Thyroid gland (tissue), 4 donors: ENCODE data around the gene CERS5. TPM values are rescaled to one million over a fixed set of nuclear protein-coding genes. Genes with fewer than 3 reads are reported as not detected.

Source experiments
- DNase-seq, 2 donors: peaks; one replicate each; pipeline ENCODE4 v3.0.0-alpha.2; 2019
- H3K27ac ChIP-seq, 3 donors: fragments of 200-600 bp; sonication (generic); 1 replicate in 2 of 3; 2 replicates in 1 of 3; pipeline ENCODE4 v1.5.1; 2016 to 2019; ENCODE audit warnings: mild to moderate bottlenecking in 1 of 3, moderate library complexity in 1 of 3
- H3K27me3 ChIP-seq: fragments of 200-600 bp; sonication (generic); one replicate; pipeline ENCODE4 v1.5.1; 2019
- H3K36me3 ChIP-seq, 2 donors: fragments of 200-600 bp; sonication (generic); one replicate each; pipeline ENCODE4 v1.5.1; 2016 to 2019
- H3K4me1 ChIP-seq, 2 donors: fragments of 200-600 bp; sonication (generic); one replicate each; pipeline ENCODE4 v1.5.1; 2017 to 2019
- H3K4me3 ChIP-seq, 3 donors: fragments of 200-600 bp; sonication (generic); replicated peaks in 1 of 3; 1 replicate in 2 of 3; 2 replicates in 1 of 3; pipeline ENCODE4 v1.5.1; 2016; ENCODE audit warnings: mild to moderate bottlenecking in 1 of 3
- H3K9me3 ChIP-seq: fragments of 200-600 bp; sonication (generic); one replicate; pipeline ENCODE4 v1.5.1; 2017
- POLR2A ChIP-seq, 2 donors: fragments of 450-650 bp; IDR thresholded peaks; one replicate each; pipeline ENCODE4 v1.6.1; 2017; ENCODE audit warnings: antibody characterized with exemption in 2 of 2, mild to moderate bottlenecking in 2 of 2, moderate library complexity in 1 of 2
- WGBS, 2 donors: methylation state at CpG; one replicate each; pipeline ENCODE4 v1.1.5; 2017; 5-methylcytosine and 5-hydroxymethylcytosine counted together
- intact Hi-C: fragments of 100-400 bp; cut with DNase I; formaldehyde crosslinking; loops from one replicate; pipeline ENCODE4 v1.15.1; 2023
- total RNA-seq, 4 donors: library from RNA; depleted of rRNA; stranded (reverse); fragments of >200 nt; gene quantifications; one replicate each; pipeline ENCODE4 v1.2.3, GENCODE V29; 2016
- TF ChIP-seq, protein P1 (sequence below), 6 experiments: fragments of 200-600 bp in 3 of 6; fragments of 450-650 bp in 3 of 6; sonication (generic) in 3 of 6; IDR thresholded peaks; one replicate each; pipeline ENCODE4 v1.5.1; 2016 to 2019; ENCODE audit warnings: antibody characterized with exemption in 6 of 6, mild to moderate bottlenecking in 2 of 6, inconsistent platforms in 1 of 6, moderate library complexity in 1 of 6

Gene CERS5, protein sequence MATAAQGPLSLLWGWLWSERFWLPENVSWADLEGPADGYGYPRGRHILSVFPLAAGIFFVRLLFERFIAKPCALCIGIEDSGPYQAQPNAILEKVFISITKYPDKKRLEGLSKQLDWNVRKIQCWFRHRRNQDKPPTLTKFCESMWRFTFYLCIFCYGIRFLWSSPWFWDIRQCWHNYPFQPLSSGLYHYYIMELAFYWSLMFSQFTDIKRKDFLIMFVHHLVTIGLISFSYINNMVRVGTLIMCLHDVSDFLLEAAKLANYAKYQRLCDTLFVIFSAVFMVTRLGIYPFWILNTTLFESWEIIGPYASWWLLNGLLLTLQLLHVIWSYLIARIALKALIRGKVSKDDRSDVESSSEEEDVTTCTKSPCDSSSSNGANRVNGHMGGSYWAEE
- 10 to 100 TPM; 20.2 to 34.9 (median 29.5) TPM for total RNA-seq

DNA sequence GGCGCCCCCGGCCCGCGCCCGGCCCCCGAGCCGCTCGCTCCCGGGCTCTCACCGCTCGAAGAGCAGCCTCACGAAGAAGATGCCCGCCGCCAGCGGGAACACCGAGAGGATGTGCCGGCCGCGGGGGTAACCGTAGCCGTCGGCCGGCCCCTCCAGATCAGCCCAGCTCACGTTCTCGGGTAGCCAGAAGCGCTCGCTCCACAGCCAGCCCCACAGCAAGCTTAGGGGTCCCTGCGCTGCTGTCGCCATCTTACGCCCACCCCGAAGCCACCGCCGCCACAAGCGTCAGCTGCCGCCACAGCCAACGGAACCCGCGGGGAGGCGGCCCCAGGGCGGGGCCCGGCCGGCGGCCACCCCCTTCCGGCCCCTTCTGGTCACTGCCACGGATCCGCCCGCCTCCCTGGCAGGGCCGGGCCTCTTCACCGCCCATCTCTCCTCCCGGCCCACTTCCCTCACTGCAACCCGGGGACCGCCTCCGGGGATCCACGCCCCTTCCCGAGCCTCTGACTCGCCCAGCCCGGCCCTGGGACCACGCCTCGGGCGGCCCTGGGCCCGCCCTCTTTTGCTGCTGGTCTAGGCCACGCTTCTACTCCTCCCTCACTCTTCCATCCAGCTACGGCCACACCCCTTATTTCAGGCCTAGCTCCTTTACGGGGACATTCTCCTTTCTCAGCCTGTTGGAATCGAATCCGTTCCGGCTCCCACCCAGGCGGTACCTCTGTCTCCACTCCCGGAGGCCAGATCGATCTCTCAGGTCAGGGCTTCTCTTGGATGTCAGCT is at the start of gene CERS5:
Gene CERS5, minus strand, starts transcription at position 321 of the 780 bp plus-strand sequence. Its CDS starts 72 bp downstream, at position 249.
- TF ChIP-seq, protein P1, sequence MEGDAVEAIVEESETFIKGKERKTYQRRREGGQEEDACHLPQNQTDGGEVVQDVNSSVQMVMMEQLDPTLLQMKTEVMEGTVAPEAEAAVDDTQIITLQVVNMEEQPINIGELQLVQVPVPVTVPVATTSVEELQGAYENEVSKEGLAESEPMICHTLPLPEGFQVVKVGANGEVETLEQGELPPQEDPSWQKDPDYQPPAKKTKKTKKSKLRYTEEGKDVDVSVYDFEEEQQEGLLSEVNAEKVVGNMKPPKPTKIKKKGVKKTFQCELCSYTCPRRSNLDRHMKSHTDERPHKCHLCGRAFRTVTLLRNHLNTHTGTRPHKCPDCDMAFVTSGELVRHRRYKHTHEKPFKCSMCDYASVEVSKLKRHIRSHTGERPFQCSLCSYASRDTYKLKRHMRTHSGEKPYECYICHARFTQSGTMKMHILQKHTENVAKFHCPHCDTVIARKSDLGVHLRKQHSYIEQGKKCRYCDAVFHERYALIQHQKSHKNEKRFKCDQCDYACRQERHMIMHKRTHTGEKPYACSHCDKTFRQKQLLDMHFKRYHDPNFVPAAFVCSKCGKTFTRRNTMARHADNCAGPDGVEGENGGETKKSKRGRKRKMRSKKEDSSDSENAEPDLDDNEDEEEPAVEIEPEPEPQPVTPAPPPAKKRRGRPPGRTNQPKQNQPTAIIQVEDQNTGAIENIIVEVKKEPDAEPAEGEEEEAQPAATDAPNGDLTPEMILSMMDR (IDR thresholded peaks at IDR 0.05) = peak in 4 of 6 experiments; percentile 14 to 19 (median 19)
- peak in 1 of 2 donors; percentile 72 for TF ChIP-seq POLR2A (IDR thresholded peaks at IDR 0.05)
- WGBS, 2 donors = 1% methylated on average over 44 to 46 of the region's 70 CpGs
- intact Hi-C loops = no loop called here

DNA sequence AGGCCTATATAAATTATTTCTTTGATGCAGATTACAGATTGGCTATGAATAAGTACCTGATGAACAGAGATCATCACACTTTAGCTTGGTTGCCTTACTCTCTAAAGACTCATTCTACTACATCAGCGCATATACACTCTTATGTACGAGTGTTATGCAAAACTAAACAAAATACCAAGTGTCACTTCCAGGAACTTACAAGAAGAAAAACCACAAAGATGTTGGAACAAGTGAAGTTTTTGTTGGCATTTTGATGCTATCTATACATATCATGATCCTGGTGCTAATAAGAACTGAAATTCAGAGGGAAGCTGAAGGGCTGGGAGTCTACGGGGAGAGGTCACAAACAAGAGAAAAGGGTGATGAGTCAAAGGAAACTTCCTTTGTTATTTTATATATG is 47.9 kb upstream of the CERS5 start:
- Histone ChIP-seq H3K9me3 (no peaks in the 10 kb centered on the region), H3K27me3 (no peaks in the 10 kb centered on the region), H3K4me3 (no peak overlapping the region), H3K4me1 (peaks cover 0 to 15% of the 10 kb centered on the region in 2 donors), H3K27ac (no peak overlapping the region), H3K36me3 (no peaks in the 10 kb centered on the region)
- DNase-seq = no peak
- intact Hi-C loops = no loop called here
- TF ChIP-seq, protein P1 (IDR thresholded peaks at IDR 0.05) = no peak
- TF ChIP-seq POLR2A (IDR thresholded peaks at IDR 0.05) = no peak
- WGBS, 2 donors = 91 to 92% methylated on average over 3 of the region's 3 CpGs

More for the DNA sequence above, at the start of gene CERS5:
- Histone ChIP-seq H3K4me1 (peaks cover 0 to 12% of the 10 kb centered on the region in 2 donors), H3K9me3 (no peaks in the 10 kb centered on the region), H3K27ac (peak within 1 kb of the TSS; percentile 76 to 91 (median 83)), H3K4me3 (peak within 1 kb of the TSS; percentile 30 to 100 (median 81)), H3K36me3 (no peaks in the 10 kb centered on the region), H3K27me3 (no peaks in the 10 kb centered on the region)
- DNase-seq = peak; percentile 100

DNA sequence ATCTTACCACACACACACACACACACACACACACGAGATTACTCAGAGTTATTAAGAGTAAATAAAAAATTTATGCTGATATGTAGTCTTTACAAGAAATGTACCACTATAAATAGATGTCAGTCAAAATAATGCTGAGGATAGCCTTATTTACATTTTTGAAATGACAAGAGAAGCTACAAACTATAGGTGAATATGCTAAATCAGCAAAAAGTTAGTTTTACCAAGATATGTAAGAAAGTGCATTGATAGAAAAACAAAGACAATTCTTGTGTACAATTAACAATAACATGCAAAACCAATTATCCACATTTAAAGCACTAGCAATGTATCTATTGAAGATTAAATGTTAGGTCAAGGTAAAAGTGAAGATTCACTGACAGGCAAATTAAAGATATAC is 46.8 kb upstream of the CERS5 start:
- TF ChIP-seq POLR2A (IDR thresholded peaks at IDR 0.05) = no peak
- TF ChIP-seq, protein P1 (IDR thresholded peaks at IDR 0.05) = no peak
- intact Hi-C loops = no loop called here
- H3K4me1 ChIP-seq = peaks cover 0 to 8% of the 10 kb centered on the region in 2 donors
- H3K27me3 ChIP-seq = no peaks in the 10 kb centered on the region
- 42 to 73% methylated on average over 1 of the region's 1 CpG for WGBS, 2 donors
- H3K36me3 ChIP-seq = no peaks in the 10 kb centered on the region
- no peaks in the 10 kb centered on the region for H3K9me3 ChIP-seq
- no peak for DNase-seq
- no peak overlapping the region for H3K27ac ChIP-seq
- no peak overlapping the region for H3K4me3 ChIP-seq

DNA sequence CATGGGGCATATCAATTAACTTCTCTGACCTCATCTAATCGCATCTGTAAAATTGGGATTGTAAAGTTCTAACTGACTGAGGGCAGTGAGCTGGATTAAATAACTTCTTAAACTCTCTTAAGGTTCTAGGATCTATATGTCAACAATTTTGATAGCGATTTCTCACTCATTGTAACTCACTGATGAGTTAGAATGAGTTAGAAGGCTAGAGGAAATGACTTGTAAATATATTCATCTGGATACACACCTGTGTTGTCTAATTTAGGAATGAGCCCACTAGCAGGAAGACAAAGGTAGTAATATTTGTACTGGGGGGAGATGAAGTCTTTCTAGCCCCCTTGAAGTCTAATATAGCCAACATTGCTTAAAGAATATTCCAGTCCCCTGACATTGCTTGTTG is 46.3 kb upstream of the CERS5 start:
- WGBS, 2 donors = 86 to 95% methylated on average over 2 of the region's 2 CpGs
- H3K4me1 ChIP-seq = peaks cover 0 to 8% of the 10 kb centered on the region in 2 donors
- no peaks in the 10 kb centered on the region for H3K9me3 ChIP-seq
- no peaks in the 10 kb centered on the region for H3K27me3 ChIP-seq
- intact Hi-C loops = no loop called here
- H3K27ac ChIP-seq = no peak overlapping the region
- no peak overlapping the region for H3K4me3 ChIP-seq
- H3K36me3 ChIP-seq = no peaks in the 10 kb centered on the region
- no peak for TF ChIP-seq POLR2A (IDR thresholded peaks at IDR 0.05)
- TF ChIP-seq, protein P1 (IDR thresholded peaks at IDR 0.05) = no peak
- no peak for DNase-seq
